Prostate gland (tissue), 2 donors: ENCODE results near the gene TMEM218. TPM values are rescaled to one million over a fixed set of nuclear protein-coding genes. Genes with fewer than 3 reads are reported as not detected.

ENCODE experiments used
- DNase-seq: peaks from one replicate; pipeline ENCODE4 v3.0.0-alpha.2; 2019; ENCODE audit warnings: low spot score
- H3K27ac ChIP-seq, 2 donors: fragments of 200-600 bp; sonication (generic); 2 replicates each; pipeline ENCODE4 v1.5.1; 2017 to 2019
- H3K27me3 ChIP-seq: fragments of 200-600 bp; sonication (generic); replicated peaks from 2 replicates; pipeline ENCODE4 v1.5.1; 2019; ENCODE audit not compliant: insufficient read depth
- H3K36me3 ChIP-seq, 2 donors: fragments of 200-600 bp; sonication (generic); 1 replicate in 1 of 2; 2 replicates in 1 of 2; pipeline versions ENCODE4 v1.5.1 to v1.8.1; 2017 to 2019
- H3K4me1 ChIP-seq: fragments of 200-600 bp; sonication (generic); replicated peaks from 2 replicates; pipeline ENCODE4 v1.5.1; 2019
- H3K4me3 ChIP-seq, 2 donors: fragments of 200-600 bp; sonication (generic); 2 replicates each; pipeline ENCODE4 v1.5.1; 2017 to 2019
- H3K9me3 ChIP-seq: fragments of 200-600 bp; sonication (generic); 2 replicates; pipeline ENCODE4 v1.5.1; 2017
- CTCF ChIP-seq, 4 experiments: fragments of 200-600 bp in 2 of 4; fragments of 450-650 bp in 2 of 4; sonication (generic) in 2 of 4; IDR thresholded peaks; 1 replicate in 3 of 4; 2 replicates in 1 of 4; pipeline ENCODE4 v1.5.1; 2016 to 2019; ENCODE audit warnings: antibody characterized with exemption in 4 of 4, mild to moderate bottlenecking in 2 of 4, moderate library complexity in 2 of 4
- POLR2A ChIP-seq: fragments of 450-650 bp; IDR thresholded peaks from one replicate; pipeline ENCODE4 v1.6.1; 2016; ENCODE audit warnings: antibody characterized with exemption, mild to moderate bottlenecking
- POLR2AphosphoS5 ChIP-seq: sonication (generic); formaldehyde crosslinking; IDR thresholded peaks from one replicate; pipeline ENCODE4 v1.6.1; 2017; ENCODE audit warnings: antibody characterized with exemption
- WGBS: methylation state at CpG from one replicate; pipeline ENCODE4 v1.1.5; 2018; 5-methylcytosine and 5-hydroxymethylcytosine counted together
- intact Hi-C: fragments of 100-400 bp; cut with DNase I; formaldehyde crosslinking; loops from one replicate; pipeline ENCODE4 v1.14.2; 2022
- total RNA-seq, 2 donors: library from RNA; depleted of rRNA; stranded (reverse); fragments of >200 nt; gene quantifications; one replicate each; pipeline ENCODE4 v1.1.0, GENCODE V29; 2016

TMEM218 gene
- total RNA-seq, 2 donors from 2014 or later = 17.7 to 33.5 TPM

- Histone ChIP-seq H3K27ac (no peak overlapping the region), H3K4me1 (no peaks in the 10 kb centered on the region), H3K4me3 (no peak overlapping the region), H3K36me3 (no peaks in the 10 kb centered on the region), H3K9me3 (no peaks in the 10 kb centered on the region), H3K27me3 (no peaks in the 10 kb centered on the region)
- intact Hi-C loops = no loop called here
- no peak for TF ChIP-seq POLR2A
- TF ChIP-seq CTCF (IDR thresholded peaks at IDR 0.05) = no peak
- TF ChIP-seq POLR2AphosphoS5 = no peak
- DNase-seq = no peak
- WGBS = 87% methylated on average over 4 of the region's 4 CpGs
Measured at GRCh38 chr11:125049164-125049792, 62.1 kb downstream of the TMEM218 start.

Other genes with a start within 250 kb of the TMEM218 start
- gene ROBO3, start 246.2 kb downstream of the TMEM218 start, total RNA-seq = 10 to 100 TPM; 18.0 to 30.6 TPM
- gene ROBO4, start 213.8 kb downstream of the TMEM218 start, total RNA-seq = 10 to 100 TPM in 1 of 2 donors, 1 to 10 TPM in 1; 8.5 to 22.0 TPM
- gene HEPN1, start 192.4 kb downstream of the TMEM218 start, total RNA-seq = not detected
- gene HEPACAM, start 175.6 kb downstream of the TMEM218 start, total RNA-seq = under 1 TPM in 1 of 2 donors, not detected in 1; 0.27 TPM
- gene CCDC15, start 157.4 kb downstream of the TMEM218 start, total RNA-seq = 1 to 10 TPM; 3.6 to 7.1 TPM
- gene SLC37A2, start 48.3 kb downstream of the TMEM218 start, total RNA-seq = 10 to 100 TPM; 10.2 to 13.3 TPM
- gene PKNOX2, start 53.1 kb upstream of the TMEM218 start, total RNA-seq = 10 to 100 TPM; 12.3 to 14.7 TPM